Right lobe of liver (tissue), 4 donors: ENCODE data around the gene RNF40.

ENCODE experiments used
- POLR2A ChIP-seq: fragments of 450-650 bp; IDR thresholded peaks from one replicate; pipeline ENCODE4 v1.6.1; 2017; ENCODE audit warnings: antibody characterized with exemption, mild to moderate bottlenecking
- TF ChIP-seq, protein P1 (sequence below), 4 donors: fragments of 200-600 bp in 3 of 4; fragments of 450-650 bp in 1 of 4; IDR thresholded peaks; one replicate each; pipeline versions ENCODE4 v1.5.1 to v1.8.0; 2016 to 2022; ENCODE audit warnings: antibody characterized with exemption in 4 of 4, mild to moderate bottlenecking in 2 of 4
- donor health status: DM: no; HTN: no; CAD: no.
- donor health status: DM: no; HTN: no; CAD: no.
- donor health status: DM: no; HTN: yes; CAD: no.

DNA sequence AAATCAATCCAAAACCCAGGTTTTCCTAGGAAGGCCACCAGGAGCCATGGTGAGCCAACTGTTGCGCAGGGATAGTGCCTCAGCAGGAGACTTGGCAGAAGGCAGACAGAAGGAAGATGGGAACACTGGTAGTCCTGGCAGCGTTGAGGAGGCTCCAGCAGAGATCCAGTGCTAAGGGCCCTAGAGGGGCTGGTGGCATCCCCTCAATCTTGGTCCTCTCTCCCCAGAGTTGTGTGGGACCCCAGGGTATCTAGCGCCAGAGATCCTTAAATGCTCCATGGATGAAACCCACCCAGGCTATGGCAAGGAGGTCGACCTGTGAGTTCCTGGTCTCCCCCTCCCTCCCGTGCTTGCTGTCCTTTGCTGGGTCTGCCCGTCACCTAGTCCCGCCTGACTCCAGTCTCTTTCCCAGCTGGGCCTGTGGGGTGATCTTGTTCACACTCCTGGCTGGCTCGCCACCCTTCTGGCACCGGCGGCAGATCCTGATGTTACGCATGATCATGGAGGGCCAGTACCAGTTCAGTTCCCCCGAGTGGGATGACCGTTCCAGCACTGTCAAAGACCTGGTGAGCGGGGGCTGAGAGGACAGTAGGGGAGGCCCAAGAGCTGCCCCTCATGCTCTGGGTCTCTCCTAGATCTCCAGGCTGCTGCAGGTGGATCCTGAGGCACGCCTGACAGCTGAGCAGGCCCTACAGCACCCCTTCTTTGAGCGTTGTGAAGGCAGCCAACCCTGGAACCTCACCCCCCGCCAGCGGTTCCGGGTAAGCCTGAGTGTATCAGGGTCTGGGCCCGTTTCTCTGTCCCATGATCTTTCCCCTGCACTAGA, 6.0 kb upstream of the RNF40 start:
- TF ChIP-seq, protein P1, sequence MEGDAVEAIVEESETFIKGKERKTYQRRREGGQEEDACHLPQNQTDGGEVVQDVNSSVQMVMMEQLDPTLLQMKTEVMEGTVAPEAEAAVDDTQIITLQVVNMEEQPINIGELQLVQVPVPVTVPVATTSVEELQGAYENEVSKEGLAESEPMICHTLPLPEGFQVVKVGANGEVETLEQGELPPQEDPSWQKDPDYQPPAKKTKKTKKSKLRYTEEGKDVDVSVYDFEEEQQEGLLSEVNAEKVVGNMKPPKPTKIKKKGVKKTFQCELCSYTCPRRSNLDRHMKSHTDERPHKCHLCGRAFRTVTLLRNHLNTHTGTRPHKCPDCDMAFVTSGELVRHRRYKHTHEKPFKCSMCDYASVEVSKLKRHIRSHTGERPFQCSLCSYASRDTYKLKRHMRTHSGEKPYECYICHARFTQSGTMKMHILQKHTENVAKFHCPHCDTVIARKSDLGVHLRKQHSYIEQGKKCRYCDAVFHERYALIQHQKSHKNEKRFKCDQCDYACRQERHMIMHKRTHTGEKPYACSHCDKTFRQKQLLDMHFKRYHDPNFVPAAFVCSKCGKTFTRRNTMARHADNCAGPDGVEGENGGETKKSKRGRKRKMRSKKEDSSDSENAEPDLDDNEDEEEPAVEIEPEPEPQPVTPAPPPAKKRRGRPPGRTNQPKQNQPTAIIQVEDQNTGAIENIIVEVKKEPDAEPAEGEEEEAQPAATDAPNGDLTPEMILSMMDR (IDR thresholded peaks at IDR 0.05), result no peak
- TF ChIP-seq POLR2A, result no peak
